Adrenal gland (tissue), 12 donors: ENCODE measurements around the gene FAIM. TPM values are rescaled to one million over a fixed set of nuclear protein-coding genes. Genes with fewer than 3 reads are reported as not detected.
A peak's percentile ranks its signal among the peaks of the same experiment; 100 is the strongest.

Experiments
- DNase-seq, 7 donors: peaks; one replicate each; pipeline ENCODE4 v3.0.0-alpha.2; 2019 to 2020
- H3K27ac ChIP-seq, 5 donors: fragments of 200-600 bp; sonication (generic) in 4 of 5; 1 replicate in 3 of 5; 2 replicates in 2 of 5; pipeline versions ENCODE4 v1.5.1 to v1.8.0; 2016 to 2020; ENCODE audit warnings: mild to moderate bottlenecking in 1 of 5
- H3K27me3 ChIP-seq: fragments of 200-600 bp; 2 replicates; pipeline ENCODE4 v1.8.0; 2021
- H3K36me3 ChIP-seq, 2 donors: fragments of 200-600 bp; replicated peaks in 1 of 2; 1 replicate in 1 of 2; 2 replicates in 1 of 2; pipeline versions ENCODE4 v1.5.1 to v1.8.0; 2018 to 2022
- H3K4me1 ChIP-seq, 2 donors: fragments of 200-600 bp; replicated peaks in 1 of 2; 1 replicate in 1 of 2; 2 replicates in 1 of 2; pipeline versions ENCODE4 v1.5.1 to v1.8.0; 2018 to 2021
- H3K4me3 ChIP-seq, 4 donors: fragments of 200-600 bp; sonication (generic) in 3 of 4; one replicate each; pipeline ENCODE4 v1.5.1; 2016 to 2018
- H3K9me3 ChIP-seq, 3 donors: fragments of 200-600 bp; sonication (generic) in 1 of 3; replicated peaks in 1 of 3; 1 replicate in 2 of 3; 2 replicates in 1 of 3; pipeline versions ENCODE4 v1.5.1 to v1.8.0; 2016 to 2021
- POLR2A ChIP-seq, 2 donors: fragments of 450-650 bp; IDR thresholded peaks; one replicate each; pipeline ENCODE4 v1.6.1; 2017; ENCODE audit warnings: antibody characterized with exemption in 2 of 2, mild to moderate bottlenecking in 2 of 2, moderate library complexity in 1 of 2
- WGBS, 4 donors: extraction: QIAGEN DNeasy Blood & Tissue Kit in 2 of 4; methylation state at CpG; one replicate each; pipeline versions ENCODE4 v1.1.5 to v1.1.7; 2013 to 2017; 5-methylcytosine and 5-hydroxymethylcytosine counted together
- intact Hi-C, 2 donors: fragments of 100-400 bp; cut with DNase I; formaldehyde crosslinking; loops; one replicate each; pipeline versions ENCODE4 v1.14.1 to v1.15.0; 2022 to 2023
- polyA plus RNA-seq, 3 donors: library from polyadenylated mRNA; stranded (reverse); fragments of 200-250 nt in 2 of 3; fragments of 350-450 nt in 1 of 3; fragmentation: Illumina TruSeq in 1 of 3; extraction: RNeasy Lipid Tissue Mini Kit (QIAGEN cat#74804) in 1 of 3; gene quantifications; one replicate each; pipeline ENCODE4 v1.2.3, GENCODE V29; 2013 to 2014
- total RNA-seq, 9 donors: library from RNA; depleted of rRNA in 4 of 9; stranded (reverse); fragments of >200 nt in 4 of 9; fragments of 120-200 nt in 1 of 9; fragmentation: NEBNext Ultra II Directional in 1 of 9; extraction: Animal tissue kit (Norgen Biotek cat#: 25700) in 1 of 9; gene quantifications; one replicate each; pipeline versions ENCODE4 v1.1.0 to v1.2.4, GENCODE V29; 2013 to 2023
- TF ChIP-seq, protein P1 (sequence below), 6 experiments: fragments of 450-650 bp in 4 of 6; fragments of 200-600 bp in 2 of 6; sonication (generic) in 1 of 6; IDR thresholded peaks; 1 replicate in 5 of 6; 2 replicates in 1 of 6; pipeline versions ENCODE4 v1.5.1 to v1.8.0; 2016 to 2021; ENCODE audit warnings: antibody characterized with exemption in 6 of 6, mild to moderate bottlenecking in 2 of 6, moderate library complexity in 1 of 6
- donor health status: healthy with polysubstance abuse.
- donor health status: Bipolar disorder and iron deficiency.
- donor health status: DM: yes; HTN: yes; CAD: no.
- donor health status: DM: no; HTN: no; CAD: no.
- donor health status: DM: no; HTN: no; CAD: no.
- donor health status: DM: yes; HTN: yes; CAD: no.

FAIM gene
- total and polyA plus RNA-seq, 12 donors: 5.5 to 26.5 (median 9.6) TPM

- Histone ChIP-seq H3K36me3 (no peaks in the 10 kb centered on the region), H3K4me1 (no peaks in the 10 kb centered on the region), H3K27me3 (no peaks in the 10 kb centered on the region), H3K9me3 (no peaks in the 10 kb centered on the region), H3K4me3 (no peak overlapping the region), H3K27ac (no peak overlapping the region)
- WGBS, 4 donors: 74 to 91% (median 85%) methylated on average over 1 of the region's 1 CpG
- DNase-seq: no peak
- TF ChIP-seq, protein P1, sequence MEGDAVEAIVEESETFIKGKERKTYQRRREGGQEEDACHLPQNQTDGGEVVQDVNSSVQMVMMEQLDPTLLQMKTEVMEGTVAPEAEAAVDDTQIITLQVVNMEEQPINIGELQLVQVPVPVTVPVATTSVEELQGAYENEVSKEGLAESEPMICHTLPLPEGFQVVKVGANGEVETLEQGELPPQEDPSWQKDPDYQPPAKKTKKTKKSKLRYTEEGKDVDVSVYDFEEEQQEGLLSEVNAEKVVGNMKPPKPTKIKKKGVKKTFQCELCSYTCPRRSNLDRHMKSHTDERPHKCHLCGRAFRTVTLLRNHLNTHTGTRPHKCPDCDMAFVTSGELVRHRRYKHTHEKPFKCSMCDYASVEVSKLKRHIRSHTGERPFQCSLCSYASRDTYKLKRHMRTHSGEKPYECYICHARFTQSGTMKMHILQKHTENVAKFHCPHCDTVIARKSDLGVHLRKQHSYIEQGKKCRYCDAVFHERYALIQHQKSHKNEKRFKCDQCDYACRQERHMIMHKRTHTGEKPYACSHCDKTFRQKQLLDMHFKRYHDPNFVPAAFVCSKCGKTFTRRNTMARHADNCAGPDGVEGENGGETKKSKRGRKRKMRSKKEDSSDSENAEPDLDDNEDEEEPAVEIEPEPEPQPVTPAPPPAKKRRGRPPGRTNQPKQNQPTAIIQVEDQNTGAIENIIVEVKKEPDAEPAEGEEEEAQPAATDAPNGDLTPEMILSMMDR (IDR thresholded peaks at IDR 0.05): no peak
- TF ChIP-seq POLR2A (IDR thresholded peaks at IDR 0.05): no peak
- intact Hi-C loops: no loop called here
These were observed 6.9 kb downstream of the FAIM start for GRCh38 chr3:138615462-138615861.

- no peak for DNase-seq
- TF ChIP-seq, protein P1 (IDR thresholded peaks at IDR 0.05): no peak
- no peak for TF ChIP-seq POLR2A (IDR thresholded peaks at IDR 0.05)
- Histone ChIP-seq H3K4me1 (no peaks in the 10 kb centered on the region), H3K27me3 (no peaks in the 10 kb centered on the region), H3K36me3 (no peaks in the 10 kb centered on the region), H3K4me3 (no peak overlapping the region), H3K27ac (no peak overlapping the region), H3K9me3 (no peaks in the 10 kb centered on the region)
- 91 to 96% (median 94%) methylated on average over 4 of the region's 4 CpGs for WGBS, 4 donors
- intact Hi-C loops: no loop called here
These were observed 11.9 kb downstream of the FAIM start for GRCh38 chr3:138620431-138620830.

GRCh38 chr3:138624518-138624917 is 15.9 kb downstream of the FAIM start:
- no peaks in the 10 kb centered on the region for H3K27me3 ChIP-seq
- H3K36me3 ChIP-seq: no peaks in the 10 kb centered on the region
- no peak overlapping the region for H3K27ac ChIP-seq
- no peaks in the 10 kb centered on the region for H3K9me3 ChIP-seq
- no peak for DNase-seq
- intact Hi-C loops: no loop called here
- H3K4me3 ChIP-seq: no peak overlapping the region
- TF ChIP-seq, protein P1 (IDR thresholded peaks at IDR 0.05): no peak
- TF ChIP-seq POLR2A (IDR thresholded peaks at IDR 0.05): no peak
- H3K4me1 ChIP-seq: no peaks in the 10 kb centered on the region

GRCh38 chr3:138625707-138626365 is 17.3 kb downstream of the FAIM start:
- no peak overlapping the region for H3K27ac ChIP-seq
- WGBS, 4 donors: 53 to 68% (median 61%) methylated on average over 3 of the region's 3 CpGs
- H3K36me3 ChIP-seq: no peaks in the 10 kb centered on the region
- no peaks in the 10 kb centered on the region for H3K27me3 ChIP-seq
- no peaks in the 10 kb centered on the region for H3K9me3 ChIP-seq
- TF ChIP-seq, protein P1 (IDR thresholded peaks at IDR 0.05): no peak
- no peak for TF ChIP-seq POLR2A (IDR thresholded peaks at IDR 0.05)
- DNase-seq: peak in 2 of 7 donors; percentile 25
- no peaks in the 10 kb centered on the region for H3K4me1 ChIP-seq
- no peak overlapping the region for H3K4me3 ChIP-seq
- intact Hi-C loops: no loop called here
